GM19324 (cell line): ENCODE data around the gene SELENOP.

Source experiments
- ATAC-seq: cut with Tn5 transposase; IDR thresholded peaks from one replicate; pipeline ENCODE4 v1.9.1; 2021; ENCODE audit warnings: mild to moderate bottlenecking, moderate library complexity; ENCODE audit not compliant: unreplicated experiment, low FRiP score

SELENOP gene

DNA sequence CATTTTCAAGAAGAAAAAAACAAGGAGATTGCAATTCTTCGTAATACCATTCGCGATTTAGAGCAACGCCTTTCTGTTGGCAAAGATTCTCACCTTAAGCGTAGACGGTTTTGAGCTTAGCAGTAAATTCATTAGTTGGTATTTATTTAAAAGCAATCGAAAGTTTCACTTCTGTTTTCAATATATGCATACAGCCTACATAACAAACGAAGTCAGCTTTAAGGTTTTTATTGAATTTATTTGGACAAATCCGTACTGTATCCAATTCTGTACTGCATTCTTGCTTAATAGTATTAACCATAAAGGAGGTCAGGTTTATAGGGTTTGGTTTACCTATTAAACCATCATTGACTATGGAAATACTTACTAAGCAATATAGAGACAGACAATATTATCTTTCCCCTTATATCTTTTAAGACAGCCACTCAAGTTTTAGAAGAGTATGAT is 12.0 kb downstream of the SELENOP start:
- ATAC-seq, result no peak

- ATAC-seq, result no peak
Measured at GRCh38 chr5:42799241-42799608, 12.5 kb downstream of the SELENOP start.

GRCh38 chr5:42798284-42799240 is 13.1 kb downstream of the SELENOP start:
- no peak for ATAC-seq

DNA sequence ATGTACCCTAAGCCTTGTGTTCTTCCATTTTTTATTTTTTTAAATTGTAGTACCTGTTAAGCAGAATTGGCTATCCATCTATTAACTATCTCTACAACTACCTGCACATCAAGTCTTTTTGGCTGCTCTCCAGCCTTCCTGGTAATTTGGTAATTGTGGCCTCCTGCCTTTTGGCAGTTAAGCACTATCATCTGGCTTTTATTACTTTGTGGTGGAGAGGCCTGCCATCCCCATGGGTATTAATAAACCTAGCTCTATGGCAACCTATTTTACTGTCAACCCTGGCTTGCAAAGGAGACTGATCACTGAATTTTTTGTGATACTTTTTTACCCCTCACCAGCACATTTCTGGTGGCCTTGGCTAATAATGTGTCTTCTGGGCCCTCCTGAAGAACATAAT is 20.5 kb downstream of the SELENOP start:
- ATAC-seq, result no peak

DNA sequence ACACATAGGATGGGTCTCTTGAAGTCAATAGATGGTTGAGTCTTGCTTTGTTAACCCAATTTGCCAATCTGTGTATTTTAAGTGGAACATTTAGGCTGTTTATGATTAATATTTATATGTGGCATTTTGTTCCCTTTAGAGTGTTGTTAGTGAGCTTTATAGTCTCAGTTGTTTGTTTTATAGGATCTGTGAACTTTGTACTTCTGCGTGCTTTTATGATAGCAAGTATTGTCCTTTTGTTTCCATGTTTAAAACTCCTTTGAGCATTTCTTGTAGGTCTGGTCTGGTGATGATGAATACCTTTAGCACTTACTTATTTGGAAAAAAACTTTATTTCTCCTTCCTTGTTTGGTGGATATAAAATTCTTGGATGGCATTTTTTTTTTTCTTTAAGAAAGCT is 23.8 kb downstream of the SELENOP start:
- no peak for ATAC-seq

DNA sequence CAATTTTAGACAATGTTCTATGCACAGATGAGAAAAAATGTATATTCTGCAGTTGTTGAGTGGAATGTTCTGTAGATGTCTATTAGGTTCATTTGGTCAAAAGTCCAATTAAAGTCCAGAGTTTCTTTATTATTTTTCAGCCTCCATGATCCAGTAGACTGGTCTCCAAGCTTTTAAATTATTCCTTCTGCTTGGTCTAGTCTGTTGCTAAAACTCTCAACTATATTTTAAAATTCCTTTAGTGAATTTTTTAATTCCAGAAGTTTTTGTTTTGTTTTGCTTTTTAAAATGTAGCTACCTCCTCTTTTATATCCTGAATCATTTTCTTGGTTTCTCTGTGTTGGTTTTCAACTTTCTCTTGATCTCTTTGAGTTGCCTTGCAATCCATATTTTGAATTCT is 24.6 kb downstream of the SELENOP start:
- ATAC-seq, result no peak

DNA sequence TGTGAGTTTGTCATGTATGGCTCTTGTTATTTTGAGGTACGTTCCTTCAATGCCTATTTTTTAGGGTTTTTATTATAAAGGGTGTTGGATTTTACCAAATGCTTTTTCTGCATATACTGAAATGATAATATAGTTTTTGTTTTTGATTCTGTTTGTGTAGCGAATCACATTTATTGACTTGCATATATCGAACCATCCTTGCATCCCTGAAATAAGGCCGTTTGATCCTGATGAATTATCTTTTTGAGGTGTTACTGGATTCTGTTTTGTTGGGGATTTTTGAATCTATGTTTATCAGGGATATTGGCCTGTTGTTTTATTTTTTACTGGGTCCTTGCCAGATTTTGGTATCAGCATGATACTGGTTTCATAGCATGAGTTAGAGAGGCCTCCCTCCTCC is 25.9 kb downstream of the SELENOP start:
- ATAC-seq, result no peak

DNA sequence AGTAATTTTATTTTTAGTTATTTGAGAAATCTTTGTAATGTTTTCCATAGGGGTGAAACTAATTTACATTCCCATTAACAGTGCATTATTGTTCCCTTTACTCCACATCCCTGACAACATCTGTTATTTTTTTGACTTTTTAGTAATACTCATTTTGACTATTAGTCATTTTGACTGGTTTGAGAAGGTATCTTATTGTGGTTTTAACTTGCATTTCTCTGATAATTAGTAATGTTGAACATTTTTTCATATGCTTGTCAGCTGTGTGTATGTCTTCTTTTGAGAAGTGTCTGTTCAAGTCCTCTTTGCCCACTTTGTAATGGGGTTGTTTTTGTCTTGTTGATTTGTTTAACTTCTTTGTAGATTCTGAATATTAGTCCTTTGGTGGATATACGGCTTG is 27.6 kb downstream of the SELENOP start:
- ATAC-seq, result no peak

DNA sequence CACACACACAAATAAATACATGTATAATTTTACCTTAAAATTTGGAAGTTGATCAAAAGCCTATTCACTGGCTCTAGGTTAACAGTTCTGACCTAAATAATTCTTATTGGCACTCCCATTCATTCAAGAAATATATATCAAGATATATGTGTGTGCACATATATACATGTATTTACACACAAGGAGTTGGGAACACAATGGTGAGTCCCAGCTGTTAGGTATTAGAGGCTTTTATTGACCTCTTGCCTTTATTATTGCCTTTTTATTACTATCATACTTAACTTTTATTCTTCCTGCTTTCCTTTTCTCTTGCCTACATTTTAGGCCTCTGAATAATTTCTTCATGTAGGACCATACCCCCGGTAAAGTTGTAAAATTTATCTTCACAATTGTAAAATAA is 30.1 kb downstream of the SELENOP start:
- no peak for ATAC-seq

DNA sequence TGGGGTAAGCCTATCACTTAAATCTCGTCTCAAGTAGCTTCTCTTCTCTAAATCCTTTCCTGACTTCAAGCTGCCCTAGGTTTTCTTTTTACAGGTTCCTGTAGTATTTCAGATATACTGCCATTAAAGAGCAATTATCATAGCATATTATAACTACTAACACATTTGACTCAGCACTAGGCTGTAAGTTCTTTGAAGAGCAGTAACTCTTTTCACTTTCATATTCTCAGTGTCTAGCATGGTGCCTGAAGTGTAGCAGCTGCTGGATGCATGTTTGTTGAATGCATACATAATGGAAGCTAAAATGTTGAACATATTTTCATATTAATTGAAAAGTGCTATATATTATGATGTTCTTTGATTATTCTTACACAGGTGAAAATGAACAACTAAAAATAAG is 32.6 kb downstream of the SELENOP start:
- peak; percentile 53 for ATAC-seq

DNA sequence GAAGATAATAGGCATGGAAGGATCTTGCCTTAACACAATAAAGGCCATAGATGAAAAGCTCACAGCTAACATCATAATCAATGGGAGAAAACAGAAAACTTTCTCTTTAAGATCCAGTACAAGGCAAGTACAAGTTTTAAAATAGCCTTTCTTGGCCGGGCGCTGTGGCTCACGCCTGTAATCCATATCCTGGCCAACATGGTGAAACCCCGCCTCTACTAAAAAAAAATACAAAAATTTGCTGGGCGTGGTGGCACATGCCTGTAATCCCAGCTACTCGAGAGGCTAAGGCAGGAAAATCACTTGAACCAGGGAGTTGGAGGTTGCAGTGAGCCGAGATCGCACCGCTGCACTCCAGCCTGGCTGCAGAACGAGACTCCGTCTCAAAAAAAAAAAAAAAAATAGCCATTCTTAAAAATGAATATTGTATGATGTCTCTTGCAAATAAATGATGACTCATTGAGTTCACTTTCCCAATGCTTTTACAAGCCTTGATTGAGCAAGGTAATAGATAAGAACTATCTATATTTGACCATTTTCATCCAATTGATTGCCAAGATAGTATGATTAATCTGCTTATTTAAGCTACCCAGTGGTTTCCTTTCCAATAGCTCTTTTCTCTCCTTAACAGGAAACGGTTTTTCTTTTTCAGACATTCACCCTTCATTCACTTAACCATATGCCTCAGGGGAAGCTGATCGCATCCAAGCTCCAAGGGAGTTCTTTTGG is 39.3 kb downstream of the SELENOP start:
- ATAC-seq, result no peak

GRCh38 chr5:42770003-42770402 is 41.7 kb downstream of the SELENOP start:
- no peak for ATAC-seq

DNA sequence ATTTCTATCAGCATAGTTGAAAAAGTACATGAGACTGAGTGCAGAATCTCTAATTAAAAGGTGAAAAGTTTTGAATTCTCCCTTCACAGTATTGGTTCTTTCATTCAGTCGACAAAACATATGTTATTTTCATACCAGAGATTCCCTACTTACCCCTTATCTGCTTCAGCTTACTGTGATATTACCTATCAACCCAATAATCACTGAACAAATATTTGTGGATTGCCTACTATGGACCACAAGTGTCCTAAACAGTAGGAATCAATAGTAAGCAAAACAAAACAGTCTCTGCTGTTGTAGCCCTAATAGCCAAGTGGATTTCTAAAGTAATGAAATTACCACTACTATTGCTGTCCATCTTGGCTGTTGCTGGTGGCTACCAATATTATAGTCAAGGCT is 43.6 kb downstream of the SELENOP start:
- no peak for ATAC-seq

- no peak for ATAC-seq
Measured at GRCh38 chr5:42767491-42768105, 44.1 kb downstream of the SELENOP start.

- ATAC-seq, result no peak
Measured at GRCh38 chr5:42761791-42762190, 49.9 kb downstream of the SELENOP start.

DNA sequence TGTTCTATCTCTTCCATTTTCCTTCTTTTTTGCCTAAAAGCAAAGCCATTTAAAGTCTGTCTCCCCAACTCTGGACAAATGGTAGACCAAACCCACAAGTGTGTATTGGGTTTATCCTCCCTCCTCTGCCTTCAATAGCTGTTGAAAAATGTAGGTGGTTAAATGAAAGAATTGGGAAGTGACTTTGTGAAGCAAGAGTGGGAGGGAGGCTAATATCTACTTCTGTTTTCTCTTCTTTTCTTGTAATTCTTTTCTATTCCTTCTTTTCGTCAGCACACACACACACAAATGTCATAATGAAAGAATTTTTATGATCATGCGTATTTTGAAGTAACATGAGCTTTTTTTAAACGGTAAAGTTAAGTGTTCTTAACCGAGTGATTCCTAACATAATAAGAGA is 51.3 kb downstream of the SELENOP start:
- ATAC-seq, result no peak

- no peak for ATAC-seq
Measured at GRCh38 chr5:42759456-42759855, 52.2 kb downstream of the SELENOP start.

- peak; percentile 64 for ATAC-seq
Measured at GRCh38 chr5:42756606-42757601, 54.8 kb downstream of the SELENOP start, which contains the start of gene CCDC152. CCDC152 (plus strand) TSS chr5:42756818; CDS start chr5:42759122, 2,304 bp downstream.

- ATAC-seq, result no peak
Measured at GRCh38 chr5:42753099-42753498, 58.6 kb downstream of the SELENOP start.

- ATAC-seq, result no peak
Measured at GRCh38 chr5:42751044-42751443, 60.6 kb downstream of the SELENOP start.
